Activated CD4-positive, CD25-positive, alpha-beta regulatory T cell treated with anti-CD3 and anti-CD28 coated beads, Interleukin-2, amount 50 U/mL, for 16 hours (primary cell): ENCODE data around the gene ZNF429.
"Not testable (repeated sequence)": the region's sequence is repeated elsewhere in the genome, so short reads cannot be mapped to it uniquely, and the experiment has no call there.

ENCODE experiments used
- DNase-seq: peaks from one replicate; pipeline ENCODE4 v3.0.0-alpha.2; 2020; ENCODE audit warnings: low read depth, low spot score

ZNF429 gene

DNA sequence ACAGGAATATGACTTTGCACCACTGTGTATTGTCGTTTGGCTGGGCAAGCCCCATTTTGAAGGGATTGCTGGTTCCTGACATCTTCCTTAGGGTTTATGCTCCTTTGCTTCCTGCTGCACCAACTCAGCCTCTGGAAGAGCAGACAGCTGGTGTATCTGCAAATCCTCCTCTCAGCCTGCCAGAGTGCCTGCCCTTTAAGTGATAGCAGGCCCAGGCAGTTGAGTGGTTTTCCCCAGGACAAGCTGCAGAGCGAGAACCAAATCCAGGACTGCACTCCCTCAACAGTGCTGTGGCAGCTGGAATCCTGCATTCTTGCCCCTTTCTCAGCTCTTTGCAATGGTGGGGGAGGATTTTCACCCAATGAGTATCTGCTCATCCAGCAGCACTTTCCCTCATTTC, 85.5 kb downstream of the ZNF429 start:
- no peak for DNase-seq

DNA sequence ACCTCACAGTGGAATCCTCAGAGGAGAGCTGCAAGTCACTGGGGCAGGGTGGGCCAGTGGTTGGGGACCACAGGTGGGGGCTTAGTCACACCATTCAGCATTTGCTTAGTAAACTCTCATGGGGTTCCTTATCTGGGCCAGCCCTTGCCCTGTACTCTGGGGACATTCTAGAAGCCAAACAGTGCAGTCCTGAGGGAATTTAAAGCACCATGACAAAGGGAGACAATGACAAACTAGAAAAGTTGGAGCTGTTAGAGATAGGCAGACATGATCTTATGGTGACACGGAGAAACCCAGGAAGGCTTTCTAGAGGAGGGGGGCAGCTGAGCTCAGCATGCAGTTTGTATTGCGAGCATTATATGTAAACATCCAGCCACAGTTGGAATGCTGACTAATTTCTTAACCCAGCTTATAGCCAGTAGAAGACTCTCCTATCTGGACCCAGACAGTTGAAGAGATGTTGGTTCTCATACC, 87.6 kb downstream of the ZNF429 start:
- DNase-seq = no peak

DNA sequence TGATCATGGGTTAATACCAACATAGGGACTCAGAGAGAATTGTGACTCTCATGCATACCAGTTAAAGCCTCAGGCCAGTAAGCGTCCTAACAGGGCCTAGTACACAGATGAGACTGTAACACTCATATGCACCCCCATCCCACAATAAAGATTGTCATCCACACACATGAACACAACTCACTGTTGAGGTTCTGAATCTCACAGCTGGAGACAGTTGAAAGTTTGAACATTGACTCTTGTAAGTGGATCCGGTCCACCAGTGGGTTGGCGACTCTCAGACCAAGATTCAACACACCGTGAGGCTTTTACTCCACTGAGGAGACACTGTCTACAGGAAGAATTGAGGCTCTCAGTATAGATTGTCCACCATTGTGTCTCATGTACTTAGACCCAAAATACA, 88.1 kb downstream of the ZNF429 start:
- DNase-seq = no peak

DNA sequence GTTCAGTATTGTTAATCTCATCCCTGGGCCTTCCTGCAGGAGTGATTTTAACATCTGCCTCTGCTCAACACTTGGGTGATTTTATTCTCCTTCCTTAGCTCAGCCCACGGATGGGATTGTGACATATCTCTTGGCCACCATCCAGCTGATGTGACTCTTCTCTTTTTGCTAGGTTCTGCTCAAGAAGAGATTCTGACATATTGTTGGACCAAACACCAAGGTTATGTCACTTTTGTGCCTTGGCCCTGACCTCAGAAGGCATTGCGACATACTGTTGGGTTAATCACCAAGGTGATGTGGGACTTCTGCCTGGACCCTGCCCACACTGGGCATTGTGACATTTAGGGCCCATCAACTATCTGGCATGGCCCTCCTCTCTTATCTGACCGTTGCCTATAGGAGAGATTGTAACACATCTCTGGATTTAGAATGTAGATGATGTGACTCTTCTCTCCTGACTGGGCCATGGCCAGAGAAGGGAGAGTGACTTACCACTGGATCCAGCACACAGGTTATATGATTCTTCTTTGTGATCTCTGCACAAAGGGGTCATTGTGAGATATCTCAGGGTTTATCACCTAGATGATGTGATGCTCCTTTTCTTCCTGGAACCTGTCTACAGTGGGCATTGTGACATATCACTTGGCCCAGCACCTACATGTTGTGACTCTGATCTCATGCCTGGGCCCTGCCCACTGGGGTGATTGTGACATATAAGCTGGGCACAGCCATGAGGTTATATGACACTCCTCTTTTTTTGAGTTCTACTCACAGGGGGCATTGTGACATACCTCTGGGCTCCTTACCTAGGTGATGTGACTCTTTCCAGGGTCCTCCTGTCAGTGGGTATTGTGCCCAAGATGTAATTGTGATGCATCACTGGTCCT, 88.8 kb downstream of the ZNF429 start:
- DNase-seq = no peak

DNA sequence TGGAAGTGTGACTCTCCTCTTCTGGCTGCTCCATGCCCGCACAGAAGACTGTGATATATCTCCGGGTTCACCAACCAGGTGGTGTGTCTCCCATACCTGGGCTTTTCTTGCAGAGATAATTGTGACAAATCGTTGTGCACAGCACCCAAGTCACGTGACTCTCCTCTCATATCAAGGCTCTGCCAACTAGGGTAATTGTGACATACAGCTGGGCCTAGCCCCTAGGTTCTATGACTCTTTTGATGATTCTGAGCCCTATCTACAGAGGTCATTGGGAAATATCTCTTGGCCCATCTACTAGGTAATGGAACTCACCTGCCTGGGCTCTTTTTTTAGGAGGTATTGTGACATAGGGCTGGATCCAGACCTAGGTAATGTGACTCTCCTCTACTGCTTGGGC, 89.8 kb downstream of the ZNF429 start:
- no peak for DNase-seq

DNA sequence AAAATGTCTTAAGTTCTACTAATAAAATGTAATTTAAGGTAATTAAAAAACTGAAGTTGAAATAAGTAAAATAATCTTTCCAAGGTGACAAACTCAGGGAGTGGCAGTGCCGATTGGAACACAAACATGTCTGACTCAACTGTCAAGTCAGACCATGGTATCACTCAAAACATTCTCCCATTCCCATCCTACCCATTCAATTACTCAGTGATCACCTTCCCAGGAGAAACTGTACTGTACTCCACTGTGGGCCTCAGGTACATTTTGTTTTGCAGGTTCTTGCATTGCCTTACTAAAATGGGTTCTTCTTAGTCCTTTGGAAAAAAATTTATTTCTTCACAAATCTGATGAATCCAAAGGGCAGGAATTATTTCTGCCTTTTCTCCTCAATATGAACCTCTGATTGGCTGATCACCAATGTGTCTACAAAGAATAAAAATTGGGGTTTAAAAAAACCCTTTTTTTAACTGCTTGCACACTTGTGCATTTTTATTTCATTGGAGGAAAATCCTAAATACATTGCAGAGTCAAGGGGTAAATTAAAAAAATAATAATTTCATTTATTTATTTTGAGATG, 96.8 kb downstream of the ZNF429 start:
- no peak for DNase-seq

DNA sequence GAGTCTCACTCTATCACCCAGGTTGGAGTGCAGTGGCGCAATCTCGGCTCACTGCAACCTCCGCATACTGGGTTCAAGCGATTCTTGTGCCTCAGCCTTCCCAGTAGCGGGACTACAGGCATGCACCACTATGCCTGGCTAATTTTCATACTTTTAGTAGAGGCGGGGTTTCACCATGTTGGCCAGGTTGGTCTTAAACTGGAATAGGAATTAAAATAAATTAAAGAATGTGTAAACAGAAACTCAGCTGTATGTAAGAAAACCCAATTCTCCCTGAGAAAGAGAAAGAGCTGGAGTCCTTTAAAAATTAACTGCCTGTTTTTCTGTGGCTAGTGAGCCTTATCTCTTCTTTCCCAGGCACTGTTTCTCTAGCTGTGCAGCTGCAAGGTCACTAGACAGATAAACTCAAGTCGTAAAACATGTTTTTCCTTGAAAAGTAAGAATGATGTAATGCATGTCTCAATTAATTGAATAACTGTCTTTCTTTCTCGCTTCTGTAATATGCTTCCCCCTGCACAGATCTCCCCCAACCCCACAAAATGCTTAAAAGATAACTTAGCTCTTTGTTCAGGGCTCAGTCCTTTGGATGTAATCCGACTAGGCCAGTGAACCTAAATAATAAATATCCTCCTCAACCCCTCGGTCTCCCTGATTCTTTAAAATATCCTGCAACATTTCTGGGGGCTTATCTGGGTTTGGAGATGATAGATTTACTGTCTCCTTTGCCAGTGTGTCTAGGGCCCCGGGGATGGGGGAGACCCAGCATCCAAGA, 97.4 kb downstream of the ZNF429 start:
- DNase-seq = not testable (repeated sequence)

DNA sequence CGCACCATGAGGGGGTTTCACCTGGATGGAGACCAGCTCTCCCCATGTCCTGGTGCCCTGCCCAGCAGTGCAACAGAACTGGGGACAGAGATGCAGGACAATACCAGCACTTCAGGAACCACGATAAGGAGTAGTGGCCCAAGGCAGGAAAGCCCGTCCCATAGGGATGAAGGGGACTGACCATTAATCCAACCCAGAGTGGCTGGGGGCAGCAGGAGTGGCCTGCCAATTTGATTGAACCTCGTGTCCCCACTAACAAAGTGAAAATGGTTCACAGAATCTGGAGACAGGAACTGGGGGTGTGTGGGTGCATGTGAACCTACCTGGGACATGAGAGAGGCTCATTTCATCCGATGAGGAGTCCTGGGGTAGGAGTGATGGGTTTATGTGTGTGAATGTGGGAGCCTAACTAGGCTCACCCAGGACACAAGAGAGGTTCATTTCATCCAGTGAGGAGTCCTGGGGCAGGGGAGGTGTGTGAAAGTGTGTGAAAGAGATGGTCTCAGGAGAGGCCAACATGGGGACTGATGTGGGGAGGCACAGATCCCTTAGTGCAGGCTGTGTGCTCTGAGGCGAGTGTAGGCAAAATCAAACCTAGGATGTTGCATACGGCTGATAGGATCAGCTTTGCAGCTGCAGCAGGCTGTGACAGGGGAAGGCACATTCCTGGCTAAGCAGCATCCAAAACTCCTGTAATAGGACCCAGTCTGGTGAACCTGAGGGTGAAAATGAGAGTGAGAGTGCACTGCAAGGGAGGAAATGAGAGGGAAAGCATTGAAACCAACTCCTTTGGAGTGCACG, 98.2 kb downstream of the ZNF429 start:
- no peak for DNase-seq

DNA sequence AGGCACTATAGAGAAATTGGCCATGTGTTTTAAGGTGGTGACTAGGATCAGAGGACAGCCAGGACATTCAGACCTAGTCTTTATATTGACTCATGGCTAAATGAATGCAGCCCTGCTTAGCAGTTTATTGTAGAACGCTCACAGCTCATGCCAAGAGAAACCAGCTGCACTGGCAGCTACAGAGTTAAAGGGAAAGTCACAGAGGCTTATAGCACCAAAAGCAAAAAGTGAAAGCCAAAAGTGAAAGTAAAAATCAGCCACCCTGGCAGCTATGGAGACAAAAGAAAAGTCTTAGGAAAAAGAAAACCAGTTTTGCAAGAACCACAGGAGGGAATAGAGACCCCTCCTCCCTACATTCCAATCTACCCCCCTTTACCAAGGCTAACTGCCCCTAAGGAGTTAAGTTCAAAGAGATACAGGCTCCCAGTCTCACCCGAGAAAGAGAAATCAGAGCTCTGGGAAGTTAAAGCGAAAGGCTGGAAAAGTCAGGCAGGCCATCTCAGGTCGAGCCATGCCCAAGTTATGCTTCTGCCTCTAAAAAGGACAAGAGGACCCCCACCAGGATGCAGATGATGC, 99.0 kb downstream of the ZNF429 start:
- no peak for DNase-seq
